ENCODE results near the gene UVSSA.

DNA sequence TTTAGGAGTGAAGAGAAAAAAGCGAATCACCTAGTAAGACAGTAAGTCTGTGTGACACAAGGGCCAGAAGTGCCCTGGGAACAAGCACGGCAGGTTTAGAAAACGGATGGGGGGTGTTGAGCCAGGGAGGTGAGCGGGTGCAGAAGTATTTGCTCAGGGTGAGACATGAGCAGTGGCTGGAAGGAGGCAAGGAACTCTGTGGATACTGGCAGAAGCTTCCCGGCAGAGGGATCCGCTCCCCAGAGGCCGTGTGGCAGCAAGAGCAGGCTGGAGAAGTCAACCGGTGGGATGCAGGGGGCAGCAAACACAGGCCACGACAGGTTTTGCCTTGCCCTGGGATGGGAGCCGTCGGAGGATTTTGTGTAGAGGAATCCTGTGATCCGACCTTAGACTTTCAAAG is 2.3 kb upstream of the UVSSA start:
- TF ChIP-seq EZH2 (IDR thresholded peaks at IDR 0.05; ENCODE audit: insufficient read depth, poor library complexity, severe bottlenecking), result no peak
- no peak for TF ChIP-seq EZH2phosphoT487 (IDR thresholded peaks at IDR 0.05; ENCODE audit: insufficient read depth, low read depth)
